Pulmonary artery endothelial cell (primary cell): Measurements from ENCODE around the gene NAV2. TPM values are rescaled to one million over a fixed set of nuclear protein-coding genes. Genes with fewer than 3 reads are reported as not detected.

ENCODE experiments used
- DNase-seq: peaks from one replicate; pipeline ENCODE4 v3.0.0-alpha.2; 2011; ENCODE audit warnings: low read depth, low spot score
- total RNA-seq: library from RNA; depleted of rRNA; stranded (reverse); fragments of >200 nt; gene quantifications from 2 replicates; pipeline ENCODE4 v1.2.3, GENCODE V29; 2014

Gene NAV2
- total RNA-seq, 1 donor from 2014 or later = 9.5 TPM

GRCh38 chr11:19805376-19805775 is 92.7 kb downstream of the NAV2 start:
- no peak for DNase-seq

- no peak for DNase-seq
Measured at GRCh38 chr11:19805827-19806226, 93.2 kb downstream of the NAV2 start.

- DNase-seq = no peak
Measured at GRCh38 chr11:19806251-19806650, 93.6 kb downstream of the NAV2 start.

GRCh38 chr11:19808076-19808911 is 95.7 kb downstream of the NAV2 start:
- no peak for DNase-seq

- DNase-seq = no peak
Measured at GRCh38 chr11:19810852-19811251, 98.2 kb downstream of the NAV2 start.

GRCh38 chr11:19811380-19811779 is 98.7 kb downstream of the NAV2 start:
- no peak for DNase-seq

- DNase-seq = no peak
Measured at GRCh38 chr11:19812096-19812495, 99.5 kb downstream of the NAV2 start.

GRCh38 chr11:19812710-19813109 is 100.1 kb downstream of the NAV2 start:
- DNase-seq = no peak

GRCh38 chr11:19813158-19813879 is 100.7 kb downstream of the NAV2 start:
- no peak for DNase-seq

- DNase-seq = no peak
Measured at GRCh38 chr11:19814421-19814820, 101.8 kb downstream of the NAV2 start.

GRCh38 chr11:19816040-19816439 is 103.4 kb downstream of the NAV2 start:
- DNase-seq = no peak

GRCh38 chr11:19816817-19817216 is 104.2 kb downstream of the NAV2 start:
- no peak for DNase-seq

GRCh38 chr11:19817265-19817851 is 104.7 kb downstream of the NAV2 start:
- DNase-seq = no peak

GRCh38 chr11:19817870-19818269 is 105.2 kb downstream of the NAV2 start:
- DNase-seq = no peak

- DNase-seq = no peak
Measured at GRCh38 chr11:19818619-19819018, 106.0 kb downstream of the NAV2 start.

GRCh38 chr11:19819148-19819547 is 106.5 kb downstream of the NAV2 start:
- no peak for DNase-seq

GRCh38 chr11:19820100-19820499 is 107.5 kb downstream of the NAV2 start:
- no peak for DNase-seq

- DNase-seq = no peak
Measured at GRCh38 chr11:19821412-19821875, 108.8 kb downstream of the NAV2 start.

GRCh38 chr11:19821993-19822392 is 109.4 kb downstream of the NAV2 start:
- DNase-seq = no peak

- DNase-seq = no peak
Measured at GRCh38 chr11:19822531-19822930, 109.9 kb downstream of the NAV2 start.

GRCh38 chr11:19826606-19827005 is 114.0 kb downstream of the NAV2 start:
- DNase-seq = no peak

- DNase-seq = no peak
Measured at GRCh38 chr11:19827399-19828135, 114.9 kb downstream of the NAV2 start.
